ENCODE measurements around the gene GRAP2.

DNA sequence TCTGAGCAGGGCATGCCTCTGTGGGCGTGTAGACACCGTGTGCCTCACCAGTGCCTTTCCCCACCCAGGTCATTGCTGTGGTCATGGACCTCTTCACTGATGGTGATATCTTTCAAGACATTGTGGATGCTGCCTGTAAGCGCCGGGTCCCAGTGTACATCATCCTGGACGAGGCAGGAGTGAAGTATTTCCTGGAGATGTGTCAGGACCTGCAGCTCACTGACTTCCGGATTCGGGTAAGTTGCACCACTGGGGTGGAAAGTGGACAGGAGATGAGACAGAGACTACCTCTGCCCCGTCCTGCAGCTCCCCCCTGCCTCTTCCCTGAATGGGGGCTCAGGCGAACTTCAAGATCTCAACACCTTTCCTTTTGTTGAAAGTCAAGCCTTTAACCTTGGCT, 118.2 kb downstream of the GRAP2 start:
- TF ChIP-seq, protein P1, sequence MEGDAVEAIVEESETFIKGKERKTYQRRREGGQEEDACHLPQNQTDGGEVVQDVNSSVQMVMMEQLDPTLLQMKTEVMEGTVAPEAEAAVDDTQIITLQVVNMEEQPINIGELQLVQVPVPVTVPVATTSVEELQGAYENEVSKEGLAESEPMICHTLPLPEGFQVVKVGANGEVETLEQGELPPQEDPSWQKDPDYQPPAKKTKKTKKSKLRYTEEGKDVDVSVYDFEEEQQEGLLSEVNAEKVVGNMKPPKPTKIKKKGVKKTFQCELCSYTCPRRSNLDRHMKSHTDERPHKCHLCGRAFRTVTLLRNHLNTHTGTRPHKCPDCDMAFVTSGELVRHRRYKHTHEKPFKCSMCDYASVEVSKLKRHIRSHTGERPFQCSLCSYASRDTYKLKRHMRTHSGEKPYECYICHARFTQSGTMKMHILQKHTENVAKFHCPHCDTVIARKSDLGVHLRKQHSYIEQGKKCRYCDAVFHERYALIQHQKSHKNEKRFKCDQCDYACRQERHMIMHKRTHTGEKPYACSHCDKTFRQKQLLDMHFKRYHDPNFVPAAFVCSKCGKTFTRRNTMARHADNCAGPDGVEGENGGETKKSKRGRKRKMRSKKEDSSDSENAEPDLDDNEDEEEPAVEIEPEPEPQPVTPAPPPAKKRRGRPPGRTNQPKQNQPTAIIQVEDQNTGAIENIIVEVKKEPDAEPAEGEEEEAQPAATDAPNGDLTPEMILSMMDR (IDR thresholded peaks at IDR 0.05; ENCODE audit: low read depth, low read length, poor library complexity, severe bottlenecking) = no peak
- no peak for TF ChIP-seq EZH2phosphoT487 (IDR thresholded peaks at IDR 0.05; ENCODE audit: borderline replicate concordance, low read length)
